Measurements from ENCODE around the gene AKAP13. TPM values are rescaled to one million over a fixed set of nuclear protein-coding genes. Genes with fewer than 3 reads are reported as not detected.

The AKAP13 gene
- total and polyA plus RNA-seq, 2 of the 8 experiments (the other 6 are each of a cell fraction or from before 2014, with no cell fraction given) = 14.0 to 46.2 TPM

DNA sequence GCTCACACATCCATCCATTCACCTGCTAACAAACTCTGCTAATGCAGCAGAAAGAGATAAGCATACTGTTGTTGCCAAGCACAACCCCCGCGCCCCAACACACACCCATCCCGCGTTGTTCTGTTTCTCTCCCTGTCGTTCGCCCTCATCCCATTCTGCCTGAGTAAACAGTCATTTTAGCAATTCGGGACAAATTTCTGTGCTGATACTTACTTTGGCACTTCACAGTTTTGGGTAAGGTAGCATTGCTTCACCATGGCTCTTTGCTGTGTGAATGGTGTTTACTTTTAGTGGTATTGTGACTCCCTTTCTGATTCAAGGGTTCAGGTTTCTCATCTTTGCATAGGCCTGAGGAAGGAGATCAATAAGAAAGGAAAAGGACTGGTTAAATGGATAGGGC, 149.7 kb downstream of the AKAP13 start (continued):
- TF ChIP-seq ATF2 (IDR thresholded peaks at IDR 0.05; ENCODE audit: low read length) (no peak), CREB1 (IDR thresholded peaks at IDR 0.05) (no peak), BCL11A (IDR thresholded peaks at IDR 0.05; ENCODE audit: low read depth in 2 of 2, low read length in 2 of 2) (no peak), HDAC2 (IDR thresholded peaks at IDR 0.05; ENCODE audit: borderline replicate concordance in 1 of 2, low read depth in 2 of 2, low read length in 2 of 2) (no peak)

All from H1 (cell line).